ENCODE results near the gene LNX1. TPM values are rescaled to one million over a fixed set of nuclear protein-coding genes. Genes with fewer than 3 reads are reported as not detected.

The LNX1 gene
- total and polyA plus RNA-seq, 10 of the 15 experiments (the other 5 are each of a cell fraction or from before 2014, with no cell fraction given): 0.72 to 1.4 (median 1.0) TPM

GRCh38 chr4:53629296-53629695 lies 38.0 kb upstream of the LNX1 start (continued):
- TF ChIP-seq NR2C2 (IDR thresholded peaks at IDR 0.05; ENCODE audit: borderline replicate concordance, control insufficient read depth, insufficient read length, low read depth): no peak
- no peak for TF ChIP-seq ZBED1 (IDR thresholded peaks at IDR 0.05; ENCODE audit: borderline replicate concordance)
- TF ChIP-seq CHD4 (IDR thresholded peaks at IDR 0.05): no peak
- TF ChIP-seq POLR2AphosphoS2 (IDR thresholded peaks at IDR 0.05; ENCODE audit: low read depth, low read length): no peak
- no peak for TF ChIP-seq HDAC2 (IDR thresholded peaks at IDR 0.05)

GRCh38 chr4:53626491-53626890 lies 35.2 kb upstream of the LNX1 start:
- POLR2A ChIA-PET: interaction anchor here (1.9 kb wide), 1 partner anchor 14 kb away, joined by 5 read pairs; no protein-coding TSS in a partner anchor
- Histone ChIP-seq H3K9ac (ENCODE audit: control insufficient read depth, insufficient read depth, low read length) (no peak overlapping the region), H3K9me3 (replicated peaks; ENCODE audit: control insufficient read depth, insufficient read depth, low read length) (no peaks in the 10 kb centered on the region; the same call in 2 of the 3 replicates), H3K4me3 (no peak overlapping the region), H3K4me2 (ENCODE audit: control insufficient read depth, insufficient read depth) (no peak overlapping the region), H3K4me1 (ENCODE audit: control insufficient read depth, insufficient read depth, low read length) (no peaks in the 10 kb centered on the region), H2AFZ (ENCODE audit: control insufficient read depth, low read depth, low read length) (no peak overlapping the region), H3K36me3 (ENCODE audit: control insufficient read depth in 2 of 2, insufficient read depth in 2 of 2, low read length in 1 of 2) (no peaks in the 10 kb centered on the region), H3K27ac (ENCODE audit: control insufficient read depth, insufficient read depth) (no peak overlapping the region), H3K27me3 (replicated peaks in 1 of 2; ENCODE audit: control insufficient read depth in 2 of 2, insufficient read depth in 2 of 2, low read length in 1 of 2) (no peaks in the 10 kb centered on the region), H4K20me1 (ENCODE audit: control insufficient read depth, insufficient read depth) (no peaks in the 10 kb centered on the region), H3K79me2 (ENCODE audit: control insufficient read depth, insufficient read depth, low read length) (no peaks in the 10 kb centered on the region)
- DNase-seq (ENCODE audit: low read depth, low spot score) (no peak), FAIRE-seq (no peak), ATAC-seq (no peak)
- CTCF ChIA-PET: interaction anchor here (0.6 to 1.7 kb wide), 10 partner anchors 9 to 608 kb away, joined by 3 to 6 read pairs (median 3); no protein-coding TSS in a partner anchor
- SMC1A ChIA-PET (ENCODE audit: uncharacterized antibody, unreplicated experiment): interaction anchor here (0.6 to 1.7 kb wide), 9 partner anchors 9 to 121 kb away, joined by 3 to 10 read pairs (median 4); no protein-coding TSS in a partner anchor
- WGBS (ENCODE audit: insufficient coverage, insufficient replicate concordance, low lambda C conversion rate, missing lambda C conversion rate): 0% methylated on average over 1 of the region's 1 CpG
- in situ Hi-C loops (cut with MboI) (no loop called here), intact Hi-C loops (cut with micrococcal nuclease; ENCODE audit: unreplicated experiment) (no loop called here)
- TF ChIP-seq ASH2L (IDR thresholded peaks at IDR 0.05; ENCODE audit: borderline replicate concordance, low read depth) (no peak), IKZF1 (conservative IDR thresholded peaks at IDR 0.05) (no peak), MXI1 (IDR thresholded peaks at IDR 0.05; ENCODE audit: low read depth, low read length) (no peak), SUZ12 (IDR thresholded peaks at IDR 0.05; ENCODE audit: unreplicated experiment) (no peak), HCFC1 (IDR thresholded peaks at IDR 0.05; ENCODE audit: low read length) (no peak)
- RAD21 ChIA-PET (ENCODE audit: unreplicated experiment): interaction anchor here (0.9 kb wide), 1 partner anchor 27 kb away, joined by 3 read pairs; no protein-coding TSS in a partner anchor
- BruUV-seq (replicated peaks): no TSS peak

All from GM12878 (cell line).